OCI-LY1 (cell line): ENCODE results near the gene CHD1.

Source experiments
- EZH2 ChIP-seq: fragments of 200-600 bp; sonication (generic), shearing (Covaris generic); IDR thresholded peaks from 2 replicates; pipeline ENCODE4 v1.8.0; 2017; ENCODE audit warnings: borderline replicate concordance, mixed run types, mild to moderate bottlenecking, antibody characterized with exemption, low read length, moderate library complexity, mixed read lengths
- TF ChIP-seq, protein P1 (sequence below): fragments of 200-600 bp; sonication (generic), shearing (Covaris generic); IDR thresholded peaks from 2 replicates; pipeline ENCODE4 v1.5.1; 2017; ENCODE audit warnings: mild to moderate bottlenecking, antibody characterized with exemption, low read length, moderate library complexity, mixed read lengths

DNA sequence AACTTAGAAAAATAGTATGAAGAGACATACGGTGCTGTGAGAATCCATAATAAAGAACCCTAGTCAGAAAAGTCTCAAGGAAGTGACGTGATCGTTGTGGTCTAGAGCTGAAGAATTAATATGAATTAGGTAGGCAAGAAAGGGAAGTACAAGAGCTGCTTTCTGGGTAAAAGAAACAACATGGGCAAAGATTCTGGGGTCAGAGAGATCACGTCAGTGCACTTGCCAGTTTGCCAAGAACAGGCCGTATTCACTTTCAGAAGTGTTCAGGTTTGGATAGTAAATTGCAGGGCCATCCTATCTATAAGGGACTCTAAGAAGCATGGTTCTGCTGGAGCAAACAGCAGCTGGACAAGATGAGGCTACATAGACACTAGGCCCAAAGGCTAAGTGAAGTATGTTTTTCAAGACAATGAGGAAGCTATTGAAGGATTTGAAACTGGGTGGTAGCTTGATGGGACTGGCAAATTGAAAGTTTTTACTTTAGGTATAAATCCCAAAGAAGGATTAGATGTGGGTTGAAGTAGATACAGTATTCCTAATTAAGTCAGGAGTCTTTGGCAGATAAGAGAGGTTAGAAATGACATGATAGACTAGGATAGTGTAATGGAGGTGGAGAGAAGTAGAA is 4.8 kb upstream of the CHD1 start:
- no peak for TF ChIP-seq EZH2
- TF ChIP-seq, protein P1, sequence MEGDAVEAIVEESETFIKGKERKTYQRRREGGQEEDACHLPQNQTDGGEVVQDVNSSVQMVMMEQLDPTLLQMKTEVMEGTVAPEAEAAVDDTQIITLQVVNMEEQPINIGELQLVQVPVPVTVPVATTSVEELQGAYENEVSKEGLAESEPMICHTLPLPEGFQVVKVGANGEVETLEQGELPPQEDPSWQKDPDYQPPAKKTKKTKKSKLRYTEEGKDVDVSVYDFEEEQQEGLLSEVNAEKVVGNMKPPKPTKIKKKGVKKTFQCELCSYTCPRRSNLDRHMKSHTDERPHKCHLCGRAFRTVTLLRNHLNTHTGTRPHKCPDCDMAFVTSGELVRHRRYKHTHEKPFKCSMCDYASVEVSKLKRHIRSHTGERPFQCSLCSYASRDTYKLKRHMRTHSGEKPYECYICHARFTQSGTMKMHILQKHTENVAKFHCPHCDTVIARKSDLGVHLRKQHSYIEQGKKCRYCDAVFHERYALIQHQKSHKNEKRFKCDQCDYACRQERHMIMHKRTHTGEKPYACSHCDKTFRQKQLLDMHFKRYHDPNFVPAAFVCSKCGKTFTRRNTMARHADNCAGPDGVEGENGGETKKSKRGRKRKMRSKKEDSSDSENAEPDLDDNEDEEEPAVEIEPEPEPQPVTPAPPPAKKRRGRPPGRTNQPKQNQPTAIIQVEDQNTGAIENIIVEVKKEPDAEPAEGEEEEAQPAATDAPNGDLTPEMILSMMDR, result no peak
